Inferior parietal cortex (tissue), 1 donor: Measurements from ENCODE around the gene KLHDC10.
"Not testable (repeated sequence)": the region's sequence is repeated elsewhere in the genome, so short reads cannot be mapped to it uniquely, and the experiment has no call there.

Experiments
- DNase-seq: peaks from one replicate; pipeline ENCODE4 v3.0.0-alpha.2; 2016; ENCODE audit errors: extremely low spot score

The KLHDC10 gene

GRCh38 chr7:130069978-130070860, at the start of gene KLHDC10:
KLHDC10 (plus strand) TSS chr7:130070534; CDS start chr7:130070644, 110 bp downstream.
- DNase-seq: peak; percentile 99

GRCh38 chr7:130021105-130021834, 49.1 kb upstream of the KLHDC10 start:
- peak; percentile 17 for DNase-seq

DNA sequence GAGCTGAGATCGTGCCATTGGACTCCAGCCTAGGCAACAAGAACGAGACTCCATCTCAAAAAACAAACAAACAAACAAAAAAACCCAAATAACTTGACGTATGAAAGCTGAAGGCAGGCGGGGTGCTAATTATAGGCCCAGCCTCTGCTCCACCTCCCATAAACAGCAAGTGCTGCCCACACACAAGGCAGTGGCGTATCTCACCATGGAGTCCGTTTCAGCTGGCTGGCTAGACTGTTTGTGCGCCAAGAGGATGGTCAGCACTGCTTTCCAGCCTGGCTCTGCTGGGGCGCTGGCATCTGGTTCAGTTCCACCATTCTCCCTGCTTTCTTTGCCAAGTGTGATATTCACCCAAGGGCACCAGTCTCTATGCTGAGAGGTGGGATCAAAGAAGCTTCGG, 48.2 kb upstream of the KLHDC10 start:
- DNase-seq: no peak

DNA sequence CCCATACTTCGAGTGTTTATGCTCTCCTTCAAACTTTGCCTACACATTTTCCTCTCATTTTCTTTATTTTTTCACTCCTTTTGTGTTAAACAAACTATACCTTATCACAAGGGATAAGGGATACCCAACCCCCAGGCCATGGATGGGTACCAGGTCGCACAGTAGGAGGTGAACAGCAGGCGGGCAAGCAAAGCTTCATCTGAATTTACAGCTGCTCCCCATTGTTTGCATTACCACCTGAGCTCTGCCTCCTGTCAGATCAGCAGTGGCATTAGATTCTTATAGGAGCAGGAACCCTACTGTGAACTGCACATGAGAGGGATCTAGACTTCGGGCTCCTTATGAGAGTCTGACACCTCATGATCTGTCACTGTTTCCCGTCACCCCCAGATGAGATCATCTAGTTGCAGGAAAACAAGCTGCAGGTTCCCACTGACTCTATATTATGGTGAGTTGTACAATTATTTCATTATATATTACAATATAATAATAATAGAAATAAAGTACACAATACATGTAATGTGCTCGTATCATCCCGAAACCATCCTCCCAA, 47.6 kb upstream of the KLHDC10 start:
- DNase-seq: no peak

GRCh38 chr7:130024390-130024789, 45.9 kb upstream of the KLHDC10 start:
- no peak for DNase-seq

DNA sequence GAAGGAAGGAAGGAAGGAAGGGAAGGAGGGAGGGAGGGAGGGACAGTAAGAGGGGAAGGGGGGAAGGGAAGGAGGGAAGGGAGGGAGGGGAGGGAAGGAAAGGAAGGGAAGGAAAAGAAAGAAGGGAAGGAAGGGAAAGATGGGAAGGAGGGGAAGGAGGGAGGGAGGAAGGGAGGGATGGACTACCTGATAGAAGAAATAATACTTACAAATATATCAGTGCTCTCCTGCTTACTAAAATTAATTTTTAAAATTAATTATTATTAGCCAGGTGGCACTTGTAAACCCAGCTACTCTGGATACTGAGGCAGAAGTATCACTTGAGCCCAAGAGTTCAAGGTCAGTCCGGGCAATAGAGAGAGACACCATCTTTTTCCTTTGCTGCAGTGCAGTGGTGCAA, 37.6 kb upstream of the KLHDC10 start:
- no peak for DNase-seq

DNA sequence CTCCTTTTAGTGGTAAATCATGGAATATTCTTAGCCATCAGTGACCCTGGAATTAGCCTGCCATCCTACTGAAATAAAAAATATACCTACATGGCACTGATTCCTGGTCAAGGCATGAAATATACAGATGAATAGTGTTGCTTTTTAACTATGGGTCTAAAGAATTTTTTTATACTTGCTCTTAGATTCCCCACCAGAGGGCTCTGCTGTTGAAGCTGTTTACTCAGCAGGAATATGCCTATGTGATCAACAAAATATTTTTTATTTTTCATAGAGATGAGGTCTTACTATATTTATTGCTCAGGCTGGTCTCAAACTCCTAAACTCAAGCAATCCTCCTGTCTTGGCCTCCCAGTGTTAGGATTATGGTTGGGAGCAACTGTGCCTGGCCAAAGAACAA, 32.6 kb upstream of the KLHDC10 start:
- DNase-seq: peak; percentile 13

DNA sequence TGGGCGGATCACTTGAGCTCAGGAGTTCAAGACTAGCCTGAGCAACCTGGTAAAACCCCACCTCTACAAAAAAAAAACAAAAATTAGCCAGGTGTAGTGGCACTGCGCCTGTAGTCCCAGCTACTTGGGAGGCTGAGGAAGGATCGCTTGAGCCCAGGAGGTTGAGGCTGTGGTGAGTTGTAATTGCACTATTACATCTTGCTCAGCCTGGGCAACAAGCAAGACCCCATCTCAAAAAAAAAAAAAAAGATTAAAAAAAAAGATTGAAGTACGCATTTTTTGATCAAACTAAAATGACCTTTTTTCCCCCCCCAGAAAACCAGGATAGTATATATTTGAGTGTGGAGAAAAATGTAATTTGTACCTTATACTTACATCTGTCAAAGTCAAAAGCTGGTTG, 29.8 kb upstream of the KLHDC10 start:
- DNase-seq: no peak

DNA sequence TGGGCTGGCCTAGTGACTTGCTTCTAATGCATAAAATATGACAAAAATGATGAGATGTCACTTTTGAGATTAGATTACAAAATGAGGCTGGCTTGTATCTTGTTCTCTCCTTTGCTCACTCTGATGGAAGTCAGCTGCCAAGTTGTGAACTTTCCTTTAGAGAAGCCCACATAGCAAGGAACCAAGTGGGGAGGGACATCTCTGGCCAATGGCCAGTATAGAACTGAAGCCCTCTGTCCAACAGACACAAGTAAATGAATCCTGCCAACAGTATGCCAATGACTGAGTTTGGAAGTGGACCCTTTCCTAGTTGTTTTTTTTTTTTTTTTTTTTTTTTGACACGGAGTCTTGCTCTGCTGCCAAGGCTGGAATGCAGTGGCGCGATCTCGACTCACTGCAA, 22.5 kb upstream of the KLHDC10 start:
- no peak for DNase-seq

DNA sequence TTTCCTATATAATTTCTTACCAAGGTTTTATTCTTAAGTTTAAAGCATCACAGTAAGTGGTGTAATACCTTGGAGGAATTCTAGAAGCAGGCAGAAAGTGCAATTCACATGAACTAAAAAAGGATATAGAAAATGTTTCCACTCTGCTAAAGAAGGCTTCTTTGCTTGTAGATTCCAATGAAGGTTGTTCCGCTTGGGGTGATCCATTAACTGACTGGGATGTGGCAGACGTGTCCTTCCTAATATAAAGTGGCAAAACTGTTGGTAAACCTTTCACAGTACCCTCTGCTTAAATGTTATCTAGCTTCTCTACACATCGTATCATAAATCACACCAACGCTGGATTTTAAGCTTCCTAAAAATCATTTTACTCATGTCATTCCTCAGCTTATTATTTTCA, 21.4 kb upstream of the KLHDC10 start:
- DNase-seq: no peak

DNA sequence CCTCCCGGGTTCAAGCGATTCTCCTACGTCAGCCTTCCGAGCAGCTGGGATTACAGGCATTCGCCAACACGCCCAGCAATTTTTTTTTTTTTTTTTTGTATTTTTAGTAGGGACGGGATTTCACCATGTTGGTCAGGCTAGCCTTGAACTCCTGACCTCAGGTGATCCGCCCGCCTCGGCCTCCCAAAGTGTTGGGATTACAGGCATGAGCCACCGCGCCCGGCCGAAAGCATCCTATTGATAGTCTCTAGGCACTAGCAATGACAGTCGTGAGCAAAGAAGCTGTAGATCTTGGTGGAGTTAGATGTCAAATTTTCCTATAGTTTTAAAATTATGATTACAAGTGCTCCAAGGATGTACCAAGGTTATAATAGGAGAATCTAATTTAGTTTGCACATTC, 18.1 kb upstream of the KLHDC10 start:
- DNase-seq: not testable (repeated sequence)

DNA sequence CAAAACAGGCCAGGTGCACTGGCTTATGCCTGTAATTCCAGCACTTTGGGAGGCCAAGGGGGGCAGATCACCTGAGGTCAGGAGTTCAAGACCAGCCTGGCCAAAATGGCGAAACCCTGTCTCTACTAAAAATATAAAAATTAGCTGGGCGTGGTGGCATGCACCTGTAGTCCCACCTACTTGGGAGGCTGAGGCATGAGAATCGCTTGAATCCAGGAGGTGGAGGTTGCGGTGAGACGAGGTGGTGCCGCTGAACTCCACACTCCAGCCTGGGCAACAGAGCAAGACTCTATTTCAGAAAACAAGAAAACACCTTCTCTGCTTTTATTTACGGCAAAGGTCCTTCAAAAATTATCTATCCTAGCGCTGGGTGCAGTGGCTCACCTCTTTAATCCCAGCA, 15.1 kb upstream of the KLHDC10 start:
- not testable (repeated sequence) for DNase-seq

DNA sequence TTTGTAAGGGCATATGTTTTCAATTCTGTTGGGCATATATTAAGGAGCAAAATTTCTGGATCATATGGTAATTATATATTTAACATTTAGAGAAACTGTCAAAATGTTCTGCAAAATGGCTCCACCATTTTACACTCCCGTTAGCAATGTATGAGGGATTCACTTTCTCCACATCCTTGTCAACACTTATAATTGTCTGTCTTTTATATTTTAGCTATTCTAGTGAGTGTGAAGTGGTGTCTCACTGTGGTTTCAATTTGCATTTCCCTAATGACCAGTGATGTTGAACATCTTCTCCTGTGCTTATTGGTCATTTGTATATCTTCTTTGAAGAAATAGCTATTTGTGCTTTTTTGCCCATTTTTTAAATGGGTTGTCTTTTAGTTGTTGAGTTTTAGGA, 8.1 kb upstream of the KLHDC10 start:
- DNase-seq: no peak

- peak; percentile 31 for DNase-seq
These were observed 7.3 kb upstream of the KLHDC10 start for GRCh38 chr7:130063036-130063435.

DNA sequence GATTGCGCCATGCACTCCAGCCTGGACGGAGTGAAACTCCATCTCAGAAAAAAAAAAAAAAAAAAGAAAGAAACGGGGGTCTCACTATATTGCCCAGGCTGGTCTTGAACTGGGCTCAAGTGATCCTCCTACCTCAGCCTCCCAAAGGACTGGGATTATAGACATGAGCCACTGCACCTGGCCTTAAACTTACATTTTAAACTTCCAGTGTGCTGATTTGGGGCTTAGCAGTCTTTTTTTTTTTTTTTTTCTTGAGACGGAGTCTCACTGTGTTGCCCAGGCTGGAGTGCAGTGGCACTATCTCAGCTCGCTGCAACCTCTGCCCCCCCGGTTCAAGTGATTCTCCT, 5.8 kb upstream of the KLHDC10 start:
- not testable (repeated sequence) for DNase-seq

DNA sequence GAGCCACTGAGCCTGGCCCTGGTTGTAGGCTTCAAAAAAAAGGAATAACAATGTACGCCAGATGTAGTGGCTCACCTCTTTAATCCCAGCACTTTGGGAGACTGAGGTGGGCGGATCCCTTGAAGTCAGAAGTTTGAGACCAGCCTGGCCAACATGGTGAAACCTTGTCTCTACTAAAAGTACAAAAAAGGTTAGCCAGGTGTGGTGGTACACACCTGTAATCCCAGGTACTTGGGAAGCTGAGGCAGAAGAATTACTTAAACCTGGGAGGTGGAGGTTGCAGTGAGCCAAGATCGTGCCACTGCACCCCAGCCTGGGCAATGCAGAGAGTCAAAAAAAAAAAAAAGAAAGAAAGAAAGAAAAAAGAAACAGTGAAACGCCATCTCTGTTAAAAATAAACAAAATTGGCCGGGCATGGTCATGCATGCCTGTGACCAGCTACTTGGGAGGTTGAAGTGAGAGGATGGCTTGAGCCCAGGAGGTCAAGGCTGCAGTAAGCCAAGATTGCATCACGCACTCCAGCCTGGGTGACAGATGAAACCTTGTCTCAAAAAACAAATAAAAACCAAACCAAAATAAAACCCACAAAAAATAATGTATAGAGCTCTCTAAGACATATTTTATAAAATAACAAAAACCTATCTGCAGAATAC, 4.7 kb upstream of the KLHDC10 start:
- no peak for DNase-seq

DNA sequence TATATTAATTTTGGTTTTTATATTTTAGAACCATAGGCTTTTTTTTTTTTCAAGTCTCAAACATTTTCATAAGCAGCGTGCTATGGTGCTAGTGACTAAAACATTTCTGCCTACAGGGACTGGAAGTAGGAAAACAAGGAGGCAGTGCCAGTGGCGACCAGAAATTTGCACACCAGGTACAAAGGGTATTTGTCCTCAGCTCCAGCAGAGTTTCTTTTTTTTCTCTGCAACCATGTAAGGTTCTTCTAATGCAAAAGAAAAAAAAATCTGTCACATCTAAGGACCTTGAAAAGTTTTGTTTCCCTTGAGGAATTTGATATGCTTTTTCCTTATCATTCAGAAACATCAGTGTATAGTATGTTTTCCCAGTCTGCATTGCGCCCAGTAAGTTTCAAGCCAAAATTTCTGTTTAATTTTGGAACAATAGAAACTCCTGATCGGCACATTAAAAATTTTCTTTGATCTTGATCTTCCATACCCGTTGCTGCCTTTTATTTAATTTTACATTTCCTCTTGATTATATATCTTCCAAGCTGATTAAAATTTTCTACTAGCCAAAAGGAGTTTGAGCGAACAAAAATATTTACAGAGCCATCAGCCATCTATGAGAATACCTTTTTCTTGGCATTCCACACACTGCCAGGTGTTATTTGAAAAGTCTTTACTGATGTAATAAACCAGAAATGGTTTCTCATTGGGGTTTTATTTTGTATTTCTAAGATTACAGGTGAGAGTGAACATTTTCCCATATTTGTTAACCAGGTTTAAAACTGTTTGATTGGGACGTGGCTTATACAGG, 956 bp upstream of the KLHDC10 start:
- DNase-seq: no peak

DNA sequence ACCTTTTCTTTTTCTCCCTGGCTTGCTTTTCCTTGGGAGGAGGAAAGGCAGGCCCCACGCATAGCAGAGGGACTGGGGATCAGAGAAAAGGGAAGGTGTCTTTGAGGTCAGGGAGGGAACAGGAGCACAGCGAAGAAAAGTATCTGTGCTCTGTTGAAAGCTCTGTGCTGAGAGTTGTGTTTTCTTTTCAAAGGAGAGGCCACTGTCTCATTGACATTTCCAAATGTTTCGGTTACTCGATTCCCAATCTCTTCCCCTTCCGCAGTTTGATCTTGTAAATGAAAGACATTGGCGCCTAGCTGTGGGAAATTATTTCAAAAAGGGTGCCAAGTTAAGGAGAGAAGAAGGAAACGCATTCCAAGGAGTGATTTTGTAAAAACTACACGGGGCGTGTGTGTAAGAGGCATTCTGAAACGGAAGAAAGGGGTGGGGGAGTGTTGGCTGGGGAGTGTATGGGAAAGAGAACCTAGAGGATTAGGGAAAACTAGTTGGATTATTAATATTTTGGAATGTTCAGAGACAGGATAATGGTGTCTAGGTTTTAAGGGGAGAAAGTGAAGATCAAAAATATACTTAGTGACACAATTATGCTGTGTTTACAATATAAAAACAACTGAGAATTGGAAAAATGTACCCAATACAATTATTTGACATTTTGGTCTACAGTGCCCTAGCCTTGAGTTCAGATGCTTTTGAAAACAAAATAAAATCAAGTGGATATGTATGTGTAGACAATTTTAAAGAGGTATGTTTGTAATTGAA, 708 bp downstream of the KLHDC10 start:
- peak; percentile 29 for DNase-seq

DNA sequence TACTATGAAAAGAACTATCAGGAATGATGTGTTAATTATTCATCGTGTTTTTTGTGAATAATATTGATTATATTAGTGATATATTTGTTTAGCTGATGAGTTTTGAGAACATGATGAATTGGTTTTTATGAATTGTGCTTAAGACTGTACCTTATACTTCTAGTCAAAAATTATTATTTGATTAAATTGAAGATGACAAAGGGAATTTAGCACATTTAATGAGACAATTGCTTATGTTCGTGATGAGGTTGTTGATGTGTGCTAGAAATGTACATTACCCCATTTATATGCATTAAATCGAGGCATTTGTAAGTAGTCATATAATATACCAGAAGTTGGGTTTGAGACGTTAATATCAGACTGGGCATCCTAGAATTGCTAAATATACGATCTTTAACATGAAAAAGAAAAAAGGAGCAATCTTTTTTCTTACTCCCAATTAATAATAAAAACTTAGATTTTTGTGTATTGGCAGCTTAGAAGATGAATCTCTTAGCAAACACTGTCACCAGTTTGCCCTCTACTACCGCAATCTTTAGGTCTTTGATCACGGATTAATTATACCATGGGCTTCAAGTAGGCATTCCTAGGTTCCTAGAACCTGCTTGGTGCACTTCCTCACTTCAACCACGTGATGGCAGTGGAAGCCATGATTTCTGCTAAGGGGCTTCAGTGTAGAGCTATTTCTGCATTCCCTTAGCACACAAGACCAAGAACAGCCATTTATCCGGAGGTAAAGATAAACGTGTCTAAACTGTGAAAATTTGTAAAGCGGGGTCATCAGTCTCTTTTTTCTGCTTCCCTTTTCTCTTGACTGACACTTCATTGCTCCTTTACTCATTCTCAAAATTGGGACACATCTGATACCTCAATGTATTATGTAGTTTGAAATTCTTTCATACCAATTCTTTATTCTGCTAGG, 1.6 kb downstream of the KLHDC10 start:
- DNase-seq: peak; percentile 97
